ENCODE measurements around the gene IQCN. TPM values are rescaled to one million over a fixed set of nuclear protein-coding genes. Genes with fewer than 3 reads are reported as not detected.
A peak's percentile ranks its signal among the peaks of the same experiment; 100 is the strongest.

IQCN gene
- total RNA-seq, 1 experiment from 2014 or later = 0.61 TPM

- no peaks in the 10 kb centered on the region for H3K9me3 Mint-ChIP-seq
- ChIA-PET CTCF (interaction anchor here (0.5 to 6.8 kb wide), 54 partner anchors 8 to 331 kb away, joined by 3 to 240 read pairs (median 7); partner anchors contain the start of genes GDF15, LSM4, MPV17L2 and PGPEP1), POLR2A (interaction anchor here (0.6 to 5.1 kb wide), 21 partner anchors 9 to 160 kb away, joined by 3 to 200 read pairs (median 6); partner anchors contain the start of genes LSM4, RAB3A and SSBP4)
- H3K4me3 Mint-ChIP-seq = peak overlapping the region; percentile 96
- H3K27me3 Mint-ChIP-seq (ENCODE audit: low read depth) = no peaks in the 10 kb centered on the region; the same call in 1 of the 2 replicates
- peaks cover 24% of the 10 kb centered on the region for H3K4me1 Mint-ChIP-seq
- TF ChIP-seq RORB (CRISPR knock-in tag; IDR thresholded peaks at IDR 0.05) (0 out of 2 replicates have a peak, but pooled peaks have one; percentile 11), CTCF (IDR thresholded peaks at IDR 0.05) (peak; percentile 41; the same call in 1 of the 2 replicates), ZMAT4 (CRISPR knock-in tag; IDR thresholded peaks at IDR 0.05) (0 out of 2 replicates have a peak, but pooled peaks have one; percentile 35), GTF2I (CRISPR knock-in tag; conservative IDR thresholded peaks at IDR 0.05) (0 out of 2 replicates have a peak, but pooled peaks have one; percentile 25), E2F1 (CRISPR knock-in tag; IDR thresholded peaks at IDR 0.05) (no peak), ZNF416 (CRISPR knock-in tag; IDR thresholded peaks at IDR 0.05) (no peak)
- peaks cover 12% of the 10 kb centered on the region for H3K36me3 Mint-ChIP-seq
- peak overlapping the region; percentile 99 for H3K27ac Mint-ChIP-seq
- ATAC-seq (no peak), DNase-seq (ENCODE audit: low spot score) (no peak)
Observed at GRCh38 chr19:18278521-18279265, 4.4 kb upstream of the IQCN start.

GRCh38 chr19:18274781-18275356 is 617 bp upstream of the IQCN start:
- Mint-ChIP-seq H3K4me1 (peaks cover 19% of the 10 kb centered on the region), H3K9me3 (no peaks in the 10 kb centered on the region), H3K27ac (peak overlapping the region; percentile 53; the same call in 1 of the 2 replicates), H3K36me3 (peaks cover 12% of the 10 kb centered on the region), H3K4me3 (no peak overlapping the region), H3K27me3 (ENCODE audit: low read depth) (peaks cover 11% of the 10 kb centered on the region)
- ATAC-seq = no peak
- ChIA-PET CTCF (interaction anchor here (0.6 to 4.0 kb wide), 15 partner anchors 15 to 138 kb away, joined by 3 to 24 read pairs (median 4); partner anchors contain the start of genes LSM4, MPV17L2 and RAB3A), POLR2A (interaction anchor here (0.7 to 1.6 kb wide), 2 partner anchors 30 to 58 kb away, joined by 4 read pairs; no protein-coding TSS in a partner anchor)
- TF ChIP-seq ZNF121 (CRISPR knock-in tag; IDR thresholded peaks at IDR 0.05) (no peak), AR (CRISPR knock-in tag; IDR thresholded peaks at IDR 0.05) (0 out of 2 replicates have a peak, but pooled peaks have one; percentile 16)
- DNase-seq (ENCODE audit: low spot score) = no peak

- no peak overlapping the region for H3K27ac Mint-ChIP-seq
- H3K36me3 Mint-ChIP-seq = peaks cover 2% of the 10 kb centered on the region
- ChIA-PET POLR2A (no interaction called here), CTCF (interaction anchor here (0.7 to 4.0 kb wide), 14 partner anchors 7 to 145 kb away, joined by 3 to 24 read pairs (median 6); partner anchors contain the start of genes JUND, MPV17L2 and SSBP4)
- no peaks in the 10 kb centered on the region for H3K9me3 Mint-ChIP-seq
- no peak for ATAC-seq
- peaks cover 11% of the 10 kb centered on the region for H3K27me3 Mint-ChIP-seq (ENCODE audit: low read depth)
- TF ChIP-seq ZNF138 (CRISPR knock-in tag; conservative IDR thresholded peaks at IDR 0.05) = no peak
- TF ChIP-seq ATF1 (CRISPR knock-in tag; IDR thresholded peaks at IDR 0.05) = no peak
- no peak for TF ChIP-seq IRF2 (CRISPR knock-in tag; IDR thresholded peaks at IDR 0.05; ENCODE audit: borderline replicate concordance, low read depth)
- TF ChIP-seq SMAD4 (CRISPR knock-in tag; IDR thresholded peaks at IDR 0.05) = no peak
- TF ChIP-seq SMAD3 (CRISPR knock-in tag; IDR thresholded peaks at IDR 0.05; ENCODE audit: borderline replicate concordance) = no peak
- TF ChIP-seq ZNF416 (CRISPR knock-in tag; IDR thresholded peaks at IDR 0.05) = no peak
- H3K4me1 Mint-ChIP-seq = peaks cover 12% of the 10 kb centered on the region
- no peak for DNase-seq (ENCODE audit: low spot score)
- no peak overlapping the region for H3K4me3 Mint-ChIP-seq
Observed at GRCh38 chr19:18273561-18274218, 562 bp downstream of the IQCN start.

All from WTC11 (cell line).